Upper lobe of left lung (tissue), 6 donors: ENCODE data around the gene EEF1E1. TPM values are rescaled to one million over a fixed set of nuclear protein-coding genes. Genes with fewer than 3 reads are reported as not detected.

Experiments
- ATAC-seq, 2 donors: fragments of 200-7000 bp; cut with Tn5 transposase; one replicate each; pipeline ENCODE4 v1.9.1; 2022; ENCODE audit warnings: mild to moderate bottlenecking in 2 of 2, moderate library complexity in 2 of 2; ENCODE audit not compliant: low FRiP score in 2 of 2
- DNase-seq, 2 donors: peaks; one replicate each; pipeline ENCODE4 v3.0.0-alpha.2; 2019 to 2020
- H3K27ac ChIP-seq, 4 donors: fragments of 200-600 bp; sonication (generic); one replicate each; pipeline ENCODE4 v1.5.1; 2016 to 2019
- H3K27me3 ChIP-seq, 4 donors: fragments of 200-600 bp; sonication (generic); one replicate each; pipeline ENCODE4 v1.5.1; 2017 to 2019
- H3K36me3 ChIP-seq, 4 donors: fragments of 200-600 bp; sonication (generic); one replicate each; pipeline ENCODE4 v1.5.1; 2016 to 2019
- H3K4me1 ChIP-seq, 4 donors: fragments of 200-600 bp; sonication (generic); one replicate each; pipeline ENCODE4 v1.5.1; 2018 to 2019
- H3K4me3 ChIP-seq, 4 donors: fragments of 200-600 bp; sonication (generic); one replicate each; pipeline ENCODE4 v1.5.1; 2017 to 2019; ENCODE audit warnings: mild to moderate bottlenecking in 2 of 4, moderate library complexity in 1 of 4
- H3K9me3 ChIP-seq, 4 donors: fragments of 200-600 bp; sonication (generic); one replicate each; pipeline ENCODE4 v1.5.1; 2018 to 2019
- EP300 ChIP-seq, 4 donors: sonication (generic); formaldehyde crosslinking; IDR thresholded peaks; one replicate each; pipeline ENCODE4 v1.5.1; 2017; ENCODE audit warnings: antibody characterized with exemption in 4 of 4, control low read depth in 2 of 4
- POLR2A ChIP-seq, 4 donors: fragments of 450-650 bp; IDR thresholded peaks; one replicate each; pipeline ENCODE4 v1.5.1; 2016 to 2017; ENCODE audit warnings: antibody characterized with exemption in 4 of 4, mild to moderate bottlenecking in 2 of 4
- POLR2AphosphoS5 ChIP-seq, 2 donors: sonication (generic); formaldehyde crosslinking; IDR thresholded peaks; one replicate each; pipeline ENCODE4 v1.5.1; 2017; ENCODE audit warnings: antibody characterized with exemption in 2 of 2
- WGBS, 2 donors: methylation state at CpG; one replicate each; pipeline ENCODE4 v1.1.5; 2017 to 2018; 5-methylcytosine and 5-hydroxymethylcytosine counted together
- total RNA-seq, 6 donors: library from RNA; depleted of rRNA in 4 of 6; stranded (reverse); fragments of >200 nt in 4 of 6; gene quantifications; one replicate each; pipeline versions ENCODE4 v1.1.0 to v1.2.1, GENCODE V29; 2016 to 2021
- TF ChIP-seq, protein P1 (sequence below), 6 experiments: fragments of 450-650 bp in 4 of 6; fragments of 200-600 bp in 2 of 6; sonication (generic) in 2 of 6; IDR thresholded peaks; one replicate each; pipeline ENCODE4 v1.5.1; 2016 to 2019; ENCODE audit warnings: antibody characterized with exemption in 6 of 6
- donor health status: DM: no; HTN: no; CAD: no; lungs with moderate emphysema.
- donor health status: DM: no; HTN: yes; CAD: no; lungs with severe emphysema.

Gene EEF1E1
- total RNA-seq, 6 donors from 2014 or later = 7.7 to 59.9 (median 15.3) TPM

DNA sequence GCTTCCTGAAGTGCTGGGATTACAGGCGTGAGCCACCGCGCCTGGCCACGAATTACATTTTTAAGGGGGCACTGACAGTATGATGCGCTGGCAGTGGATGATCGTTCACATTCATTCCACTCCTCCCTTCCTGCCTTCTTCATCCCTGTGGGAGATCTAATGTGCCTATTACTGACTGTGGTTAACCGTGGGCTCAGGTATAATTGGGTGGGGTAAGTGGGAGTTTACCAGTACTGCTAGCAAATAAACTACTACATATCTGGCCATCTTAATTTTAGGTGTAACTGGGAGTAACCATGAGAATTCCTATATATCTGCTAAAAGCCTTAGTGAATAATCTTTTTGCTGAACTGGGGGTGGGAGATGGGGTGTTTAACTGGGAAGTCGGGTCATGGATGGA lies 31.6 kb downstream of the EEF1E1 start:
- Histone ChIP-seq H3K27ac (no peak overlapping the region), H3K27me3 (no peaks in the 10 kb centered on the region), H3K4me3 (no peak overlapping the region), H3K4me1 (no peaks in the 10 kb centered on the region), H3K9me3 (no peaks in the 10 kb centered on the region), H3K36me3 (no peaks in the 10 kb centered on the region)
- 91% methylated on average over 8 of the region's 8 CpGs for WGBS, 2 donors
- DNase-seq (no peak), ATAC-seq (no peak)
- TF ChIP-seq POLR2AphosphoS5 (IDR thresholded peaks at IDR 0.05) (no peak), EP300 (IDR thresholded peaks at IDR 0.05) (no peak)
- TF ChIP-seq, protein P1, sequence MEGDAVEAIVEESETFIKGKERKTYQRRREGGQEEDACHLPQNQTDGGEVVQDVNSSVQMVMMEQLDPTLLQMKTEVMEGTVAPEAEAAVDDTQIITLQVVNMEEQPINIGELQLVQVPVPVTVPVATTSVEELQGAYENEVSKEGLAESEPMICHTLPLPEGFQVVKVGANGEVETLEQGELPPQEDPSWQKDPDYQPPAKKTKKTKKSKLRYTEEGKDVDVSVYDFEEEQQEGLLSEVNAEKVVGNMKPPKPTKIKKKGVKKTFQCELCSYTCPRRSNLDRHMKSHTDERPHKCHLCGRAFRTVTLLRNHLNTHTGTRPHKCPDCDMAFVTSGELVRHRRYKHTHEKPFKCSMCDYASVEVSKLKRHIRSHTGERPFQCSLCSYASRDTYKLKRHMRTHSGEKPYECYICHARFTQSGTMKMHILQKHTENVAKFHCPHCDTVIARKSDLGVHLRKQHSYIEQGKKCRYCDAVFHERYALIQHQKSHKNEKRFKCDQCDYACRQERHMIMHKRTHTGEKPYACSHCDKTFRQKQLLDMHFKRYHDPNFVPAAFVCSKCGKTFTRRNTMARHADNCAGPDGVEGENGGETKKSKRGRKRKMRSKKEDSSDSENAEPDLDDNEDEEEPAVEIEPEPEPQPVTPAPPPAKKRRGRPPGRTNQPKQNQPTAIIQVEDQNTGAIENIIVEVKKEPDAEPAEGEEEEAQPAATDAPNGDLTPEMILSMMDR (IDR thresholded peaks at IDR 0.05) = no peak

- Histone ChIP-seq H3K4me1 (peaks cover 0 to 4% (median 2%) of the 10 kb centered on the region in 4 donors), H3K4me3 (no peak overlapping the region), H3K27ac (no peak overlapping the region), H3K9me3 (no peaks in the 10 kb centered on the region), H3K36me3 (no peaks in the 10 kb centered on the region), H3K27me3 (no peaks in the 10 kb centered on the region)
- DNase-seq = no peak
- ATAC-seq = no peak
- 76 to 80% methylated on average over 3 of the region's 3 CpGs for WGBS, 2 donors
- no peak for TF ChIP-seq POLR2AphosphoS5 (IDR thresholded peaks at IDR 0.05)
- TF ChIP-seq, protein P1 (IDR thresholded peaks at IDR 0.05) = no peak
- TF ChIP-seq POLR2A (IDR thresholded peaks at IDR 0.05) = no peak
- TF ChIP-seq EP300 (IDR thresholded peaks at IDR 0.05) = no peak
Observed at GRCh38 chr6:8069631-8070284, 32.6 kb downstream of the EEF1E1 start.

DNA sequence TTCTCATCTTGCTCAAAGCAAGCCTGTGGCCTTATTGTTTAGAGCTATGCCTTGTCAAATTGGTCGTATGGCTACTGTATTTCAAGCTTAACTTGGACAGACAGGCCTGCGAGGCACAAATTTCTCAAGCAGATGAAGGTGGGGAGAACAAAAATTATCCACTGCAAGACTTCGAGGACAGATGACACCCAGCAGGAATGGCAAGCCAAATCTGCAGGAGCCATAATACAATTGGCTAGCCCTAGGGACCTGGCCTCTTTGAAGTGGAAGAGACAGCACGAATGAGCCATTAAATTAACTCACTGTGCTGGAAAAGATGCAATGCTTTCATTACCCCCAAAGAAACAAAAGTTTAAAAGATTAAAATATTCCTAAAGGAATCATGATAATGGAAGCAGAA lies 33.2 kb downstream of the EEF1E1 start:
- Histone ChIP-seq H3K36me3 (no peaks in the 10 kb centered on the region), H3K4me1 (peaks cover 0 to 6% (median 5%) of the 10 kb centered on the region in 4 donors), H3K27me3 (peaks cover 0 to 2% (median 0%) of the 10 kb centered on the region in 4 donors), H3K9me3 (no peaks in the 10 kb centered on the region), H3K4me3 (no peak overlapping the region), H3K27ac (no peak overlapping the region)
- ATAC-seq = no peak
- DNase-seq = no peak
- TF ChIP-seq POLR2AphosphoS5 (IDR thresholded peaks at IDR 0.05) (no peak), POLR2A (IDR thresholded peaks at IDR 0.05) (no peak), EP300 (IDR thresholded peaks at IDR 0.05) (no peak)
- TF ChIP-seq, protein P1 (IDR thresholded peaks at IDR 0.05) = no peak
- 84 to 88% methylated on average over 4 of the region's 4 CpGs for WGBS, 2 donors

DNA sequence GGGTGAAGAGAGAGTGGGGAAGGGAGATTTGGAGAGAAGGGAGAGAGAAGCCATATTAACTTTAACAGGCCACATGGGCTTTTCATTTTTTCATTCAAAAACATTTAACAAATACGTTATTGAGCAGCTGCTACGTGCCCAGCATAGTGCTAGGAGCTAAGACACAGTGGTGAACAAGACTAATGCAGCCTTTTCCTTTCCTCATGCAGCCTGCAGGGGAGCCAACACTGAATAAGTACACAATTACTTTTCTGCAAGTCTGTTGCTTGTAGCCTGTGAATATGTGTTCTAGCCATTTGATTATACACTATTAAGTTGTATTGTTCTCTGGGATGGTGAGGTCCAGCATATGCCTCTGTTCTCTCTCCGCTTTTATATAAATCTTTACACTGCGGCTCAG lies 36.2 kb downstream of the EEF1E1 start:
- no peak overlapping the region for H3K4me3 ChIP-seq
- TF ChIP-seq POLR2A (IDR thresholded peaks at IDR 0.05) (no peak), POLR2AphosphoS5 (IDR thresholded peaks at IDR 0.05) (no peak), EP300 (IDR thresholded peaks at IDR 0.05) (no peak)
- TF ChIP-seq, protein P1 (IDR thresholded peaks at IDR 0.05) = no peak
- no peak for ATAC-seq
- DNase-seq = no peak
- H3K27ac ChIP-seq = no peak overlapping the region
- H3K9me3 ChIP-seq = no peaks in the 10 kb centered on the region
- peaks cover 4 to 12% (median 8%) of the 10 kb centered on the region in 4 donors for H3K4me1 ChIP-seq
- peaks cover 0 to 4% (median 0%) of the 10 kb centered on the region in 4 donors for H3K27me3 ChIP-seq
- WGBS, 2 donors = 93% methylated on average over 4 of the region's 4 CpGs
- no peaks in the 10 kb centered on the region for H3K36me3 ChIP-seq

GRCh38 chr6:8065519-8065911 lies 36.8 kb downstream of the EEF1E1 start:
- 88 to 93% methylated on average over 4 of the region's 4 CpGs for WGBS, 2 donors
- peaks cover 4 to 12% (median 8%) of the 10 kb centered on the region in 4 donors for H3K4me1 ChIP-seq
- H3K9me3 ChIP-seq = no peaks in the 10 kb centered on the region
- peaks cover 0 to 5% (median 0%) of the 10 kb centered on the region in 4 donors for H3K36me3 ChIP-seq
- no peak for ATAC-seq
- H3K4me3 ChIP-seq = no peak overlapping the region
- TF ChIP-seq EP300 (IDR thresholded peaks at IDR 0.05) (no peak), POLR2A (IDR thresholded peaks at IDR 0.05) (no peak), POLR2AphosphoS5 (IDR thresholded peaks at IDR 0.05) (no peak)
- TF ChIP-seq, protein P1 (IDR thresholded peaks at IDR 0.05) = no peak
- H3K27me3 ChIP-seq = peaks cover 0 to 4% (median 0%) of the 10 kb centered on the region in 4 donors
- DNase-seq = no peak
- H3K27ac ChIP-seq = no peak overlapping the region
